GM12878 (cell line): ENCODE measurements around the gene CDK17. TPM values are rescaled to one million over a fixed set of nuclear protein-coding genes. Genes with fewer than 3 reads are reported as not detected.

Experiments
- ATAC-seq: fragments of 200-7000 bp; cut with Tn5 transposase; 3 replicates; pipeline ENCODE4 v1.9.1; 2020; ENCODE audit warnings: mild to moderate bottlenecking, moderate library complexity
- BruUV-seq: library from RNA; stranded (reverse); fragments of 400-500 nt; replicated peaks from 2 replicates; lab custom pipeline; 2021; lab: Mats Ljungman, UMichigan
- CTCF ChIA-PET: fragments of 300-600 bp; sonication (Branson Sonifier 250); formaldehyde crosslinking; extraction: SDS; loops from one replicate; lab custom pipeline; 2021; ENCODE audit warnings: inconsistent platforms; lab: Yijun Ruan, JAX
- POLR2A ChIA-PET: fragments of 350-600 bp; formaldehyde crosslinking; extraction: SDS; loops from one replicate; lab custom pipeline; 2021; ENCODE audit warnings: inconsistent platforms; lab: Charles Lee
- RAD21 ChIA-PET: fragments of 300-600 bp; sonication (Branson Sonifier 250); formaldehyde crosslinking; loops from one replicate; lab custom pipeline; 2023; ENCODE audit warnings: antibody characterized with exemption; ENCODE audit not compliant: unreplicated experiment; lab: Charles Lee
- SMC1A ChIA-PET: fragments of 300-600 bp; sonication (Branson Sonifier 250); formaldehyde crosslinking; loops from one replicate; lab custom pipeline; 2023; ENCODE audit not compliant: unreplicated experiment, uncharacterized antibody; lab: Charles Lee
- DNase-seq: peaks from one replicate; pipeline ENCODE4 v3.0.0-alpha.2; 2011; ENCODE audit warnings: low read depth, low spot score
- FAIRE-seq: peaks from 3 replicates; lab custom pipeline; 2011; peaks lifted over from hg19 to GRCh38; lab: Jason Lieb, UNC
- H2AFZ ChIP-seq: 2 replicates; pipeline ENCODE4 v1.6.0; 2011; ENCODE audit warnings: low read depth, low read length, control low read depth; ENCODE audit not compliant: control insufficient read depth
- H3K27ac ChIP-seq: 2 replicates; pipeline ENCODE4 v1.5.1; 2011; ENCODE audit warnings: control low read depth; ENCODE audit not compliant: control insufficient read depth, insufficient read depth
- H3K27me3 ChIP-seq, 2 experiments: replicated peaks in 1 of 2; 2 replicates each; pipeline versions ENCODE4 v1.6.0 to v1.6.1; 2011; ENCODE audit warnings: low read length in 1 of 2; ENCODE audit not compliant: control insufficient read depth in 2 of 2, insufficient read depth in 2 of 2
- H3K36me3 ChIP-seq, 2 experiments: 2 replicates each; pipeline ENCODE4 v1.5.1; 2011; ENCODE audit warnings: low read length in 1 of 2; ENCODE audit not compliant: control insufficient read depth in 2 of 2, insufficient read depth in 2 of 2
- H3K4me1 ChIP-seq: 2 replicates; pipeline ENCODE4 v1.6.1; 2011; ENCODE audit warnings: mild to moderate bottlenecking, low read length, moderate library complexity, mixed read lengths; ENCODE audit not compliant: control insufficient read depth, insufficient read depth
- H3K4me2 ChIP-seq: 2 replicates; pipeline ENCODE4 v1.6.0; 2011; ENCODE audit warnings: control low read depth; ENCODE audit not compliant: control insufficient read depth, insufficient read depth
- H3K4me3 ChIP-seq: fragments of 200-600 bp; sonication (generic); 2 replicates; pipeline ENCODE4 v1.5.1; 2016
- H3K79me2 ChIP-seq: 2 replicates; pipeline ENCODE4 v1.6.0; 2011; ENCODE audit warnings: low read length; ENCODE audit not compliant: control insufficient read depth, insufficient read depth
- H3K9ac ChIP-seq: 2 replicates; pipeline ENCODE4 v1.8.0; 2011; ENCODE audit warnings: low read length, control low read depth, mixed read lengths; ENCODE audit not compliant: control insufficient read depth, insufficient read depth
- H3K9me3 ChIP-seq: replicated peaks from 3 replicates; pipeline ENCODE4 v1.5.1; 2011; ENCODE audit warnings: mild to moderate bottlenecking, low read length; ENCODE audit not compliant: control insufficient read depth, insufficient read depth
- H4K20me1 ChIP-seq: 2 replicates; pipeline ENCODE4 v1.6.0; 2011; ENCODE audit not compliant: control insufficient read depth, insufficient read depth
- ASH2L ChIP-seq: fragments of 300-600, 200-600 bp; sonication (generic); IDR thresholded peaks from 2 replicates; pipeline ENCODE4 v1.6.1; 2017; ENCODE audit warnings: low read depth, mild to moderate bottlenecking, borderline replicate concordance
- DPF2 ChIP-seq: fragments of 450-650 bp; IDR thresholded peaks from 2 replicates; pipeline ENCODE4 v1.6.1; 2017; ENCODE audit warnings: mild to moderate bottlenecking
- E2F8 ChIP-seq: fragments of 450-650 bp; IDR thresholded peaks from 2 replicates; pipeline ENCODE4 v1.6.1; 2018; ENCODE audit warnings: mild to moderate bottlenecking, low read depth, moderate library complexity; ENCODE audit not compliant: partially characterized antibody
- ETV6 ChIP-seq, 2 experiments: fragments of 450-650 bp in 1 of 2; IDR thresholded peaks in 1 of 2; conservative IDR thresholded peaks in 1 of 2; 2 replicates each; pipeline ENCODE4 v1.6.1; 2014; ENCODE audit warnings: antibody characterized with exemption in 1 of 2, borderline replicate concordance in 1 of 2, low read depth in 1 of 2, mild to moderate bottlenecking in 1 of 2, moderate library complexity in 1 of 2
- EZH2 ChIP-seq: IDR thresholded peaks from 2 replicates; pipeline ENCODE4 v1.6.1; 2012; ENCODE audit warnings: low read depth, mild to moderate bottlenecking, control low read depth, inconsistent platforms, low read length, borderline replicate concordance; ENCODE audit not compliant: control insufficient read depth
- HDGF ChIP-seq: fragments of 450-650 bp; IDR thresholded peaks from 2 replicates; pipeline ENCODE4 v1.6.1; 2016; ENCODE audit warnings: antibody characterized with exemption
- KLF5 ChIP-seq: fragments of 450-650 bp; IDR thresholded peaks from 2 replicates; pipeline ENCODE4 v1.6.1; 2014; ENCODE audit warnings: mild to moderate bottlenecking; ENCODE audit not compliant: partially characterized antibody
- NR2C1 ChIP-seq: fragments of 450-650 bp; IDR thresholded peaks from 2 replicates; pipeline ENCODE4 v1.6.1; 2017; ENCODE audit warnings: antibody characterized with exemption, mild to moderate bottlenecking, moderate library complexity
- PAX8 ChIP-seq: fragments of 450-650 bp; IDR thresholded peaks from 2 replicates; pipeline ENCODE4 v1.6.1; 2017; ENCODE audit warnings: mild to moderate bottlenecking, moderate library complexity
- RAD51 ChIP-seq: fragments of 450-650 bp; IDR thresholded peaks from 2 replicates; pipeline ENCODE4 v1.6.1; 2016; ENCODE audit warnings: moderate library complexity, mild to moderate bottlenecking, inconsistent platforms
- RELB ChIP-seq: fragments of 450-650 bp; IDR thresholded peaks from 2 replicates; pipeline ENCODE4 v1.6.1; 2017; ENCODE audit warnings: low read depth, mild to moderate bottlenecking, moderate library complexity
- STAT3 ChIP-seq: IDR thresholded peaks from 2 replicates; pipeline ENCODE4 v1.6.1; 2011; ENCODE audit warnings: low read depth, low read length, improper control_type of control experiment
- SUZ12 ChIP-seq: fragments of 200-600 bp; sonication (generic); IDR thresholded peaks from one replicate; pipeline ENCODE4 v1.6.1; 2018; ENCODE audit warnings: antibody characterized with exemption, mild to moderate bottlenecking; ENCODE audit not compliant: unreplicated experiment
- ZNF217 ChIP-seq: fragments of 450-650 bp; IDR thresholded peaks from 2 replicates; pipeline ENCODE4 v1.6.1; 2017; ENCODE audit warnings: antibody characterized with exemption, mild to moderate bottlenecking
- WGBS: methylation state at CpG from one replicate; pipeline ENCODE4 v1.1.6; 2016; ENCODE audit warnings: low lambda C conversion rate; ENCODE audit not compliant: insufficient replicate concordance, insufficient coverage; ENCODE audit errors: missing lambda C conversion rate; 5-methylcytosine and 5-hydroxymethylcytosine counted together
- in situ Hi-C: fragments of 300-500 bp; cut with MboI; formaldehyde crosslinking; loops from 9 replicates; pipeline ENCODE4 v1.14.3; 2018; ENCODE audit warnings: mixed read lengths
- intact Hi-C: fragments of 100-400 bp; cut with micrococcal nuclease; formaldehyde crosslinking; loops from one replicate; pipeline ENCODE4 v1.14.2; 2022; ENCODE audit not compliant: unreplicated experiment
- polyA plus RNA-seq, 11 experiments: library from polyadenylated mRNA; depleted of rRNA in 4 of 11; unstranded in 6 of 11; stranded (reverse) in 5 of 11; fragments of >200 nt; fragmentation: Nextera tagmentation in 4 of 11; fragmentation: Illumina TruSeq in 1 of 11; extraction: Ambion mirVana in 4 of 11; extraction: Trizol in 1 of 11; gene quantifications; 1 replicate in 1 of 11; 2 replicates in 10 of 11; pipeline versions ENCODE4 v1.2.1 to v1.2.3, GENCODE V29; 2011 to 2016; ENCODE audit warnings: inconsistent platforms in 2 of 11, missing spikeins in 2 of 11, low read depth in 1 of 11
- total RNA-seq, 4 experiments: library from RNA; depleted of rRNA in 3 of 4; stranded (reverse); fragments of >200 nt in 3 of 4; fragmentation: Illumina TruSeq in 1 of 4; extraction: Trizol in 1 of 4; gene quantifications; 2 replicates each; pipeline versions ENCODE4 v1.2.1 to v1.2.3, GENCODE V29; 2013 to 2021

Gene CDK17
- total and polyA plus RNA-seq, 10 of the 15 experiments (the other 5 are each of a cell fraction or from before 2014, with no cell fraction given): 5.6 to 45.6 (median 18.3) TPM

- Histone ChIP-seq H3K27ac (no peak overlapping the region), H3K27me3 (no peaks in the 10 kb centered on the region), H3K4me1 (peaks cover 12% of the 10 kb centered on the region), H3K36me3 (no peaks in the 10 kb centered on the region), H3K4me3 (no peak overlapping the region), H3K79me2 (peaks cover 80% of the 10 kb centered on the region), H2AFZ (no peak overlapping the region), H3K9me3 (no peaks in the 10 kb centered on the region; the same call in 2 of the 3 replicates), H3K4me2 (no peak overlapping the region), H3K9ac (no peak overlapping the region), H4K20me1 (no peaks in the 10 kb centered on the region)
- ATAC-seq (peak; percentile 58), FAIRE-seq (no peak), DNase-seq (no peak)
- ChIA-PET RAD21 (interaction anchor here (0.6 kb wide), 1 partner anchor 213 kb away, joined by 3 read pairs; no protein-coding TSS in a partner anchor), SMC1A (interaction anchor here (1.0 to 1.3 kb wide), 3 partner anchors 20 to 33 kb away, joined by 3 to 7 read pairs (median 4); partner anchors contain the start of gene CDK17), POLR2A (interaction anchor here (0.6 kb wide), 1 partner anchor 267 kb away, joined by 3 read pairs; no protein-coding TSS in a partner anchor), CTCF (interaction anchor here (0.6 to 1.3 kb wide), 3 partner anchors 12 to 1391 kb away, joined by 3 to 4 read pairs (median 3); no protein-coding TSS in a partner anchor)
- no peak for TF ChIP-seq NR2C1
- no peak for TF ChIP-seq RAD51
- no peak for TF ChIP-seq HDGF
- TF ChIP-seq PAX8: no peak
- no peak for TF ChIP-seq ASH2L
- TF ChIP-seq ETV6 (conservative IDR thresholded peaks at IDR 0.05 in 1 of 2, IDR thresholded peaks at IDR 0.05 in 1 of 2; ENCODE audit: borderline replicate concordance in 1 of 2, low read depth in 1 of 2): no peak
- no peak for TF ChIP-seq RELB
- no peak for TF ChIP-seq STAT3
- TF ChIP-seq SUZ12: no peak
- TF ChIP-seq E2F8: no peak
- TF ChIP-seq KLF5: no peak
- TF ChIP-seq ZNF217: no peak
- no peak for TF ChIP-seq EZH2
- TF ChIP-seq DPF2: no peak
- in situ Hi-C loops: no loop called here
- no TSS peak for BruUV-seq
- 70% methylated on average over 2 of the region's 2 CpGs for WGBS
- intact Hi-C loops: no loop called here
Observed at GRCh38 chr12:96368233-96368632, 32.0 kb downstream of the CDK17 start.
